Uterus (tissue), 4 donors: ENCODE data around the gene ATMIN. TPM values are rescaled to one million over a fixed set of nuclear protein-coding genes. Genes with fewer than 3 reads are reported as not detected.

Experiments
- DNase-seq, 2 donors: peaks; one replicate each; pipeline ENCODE4 v3.0.0-alpha.2; 2019 to 2020
- H3K27ac ChIP-seq, 2 donors: fragments of 200-600 bp; sonication (generic); 1 replicate in 1 of 2; 2 replicates in 1 of 2; pipeline ENCODE4 v1.5.1; 2016 to 2018
- H3K27me3 ChIP-seq, 2 donors: fragments of 200-600 bp; sonication (generic); one replicate each; pipeline ENCODE4 v1.5.1; 2018 to 2019; ENCODE audit warnings: control low read depth in 1 of 2
- H3K36me3 ChIP-seq, 2 donors: fragments of 200-600 bp; sonication (generic); one replicate each; pipeline ENCODE4 v1.5.1; 2019; ENCODE audit warnings: control low read depth in 1 of 2
- H3K4me1 ChIP-seq, 2 donors: fragments of 200-600 bp; sonication (generic); one replicate each; pipeline ENCODE4 v1.5.1; 2018 to 2019; ENCODE audit warnings: control low read depth in 1 of 2
- H3K4me3 ChIP-seq, 2 donors: fragments of 200-600 bp; sonication (generic); 1 replicate in 1 of 2; 2 replicates in 1 of 2; pipeline ENCODE4 v1.5.1; 2018 to 2019; ENCODE audit warnings: mild to moderate bottlenecking in 1 of 2
- H3K9me3 ChIP-seq, 2 donors: fragments of 200-600 bp; sonication (generic); one replicate each; pipeline ENCODE4 v1.5.1; 2019; ENCODE audit warnings: control low read depth in 1 of 2
- CTCF ChIP-seq, 4 experiments: fragments of 200-600 bp in 2 of 4; fragments of 450-650 bp in 2 of 4; sonication (generic) in 2 of 4; IDR thresholded peaks; one replicate each; pipeline ENCODE4 v1.5.1; 2016 to 2019; ENCODE audit warnings: antibody characterized with exemption in 4 of 4, mild to moderate bottlenecking in 2 of 4, moderate library complexity in 1 of 4
- POLR2A ChIP-seq, 2 donors: fragments of 450-650 bp; IDR thresholded peaks; one replicate each; pipeline ENCODE4 v1.6.1; 2016; ENCODE audit warnings: antibody characterized with exemption in 2 of 2, mild to moderate bottlenecking in 1 of 2, moderate library complexity in 1 of 2
- intact Hi-C: fragments of 100-400 bp; cut with DNase I; formaldehyde crosslinking; loops from one replicate; pipeline ENCODE4 v1.15.1; 2023; ENCODE audit warnings: low total_unique reads
- total RNA-seq, 4 donors: library from RNA; depleted of rRNA in 3 of 4; stranded (reverse); fragments of >200 nt in 3 of 4; gene quantifications; one replicate each; pipeline versions ENCODE4 v1.1.0 to v1.2.4, GENCODE V29; 2014 to 2023
- donor health status: DM: yes; HTN: yes; CAD: no.

ATMIN gene
- total RNA-seq, 4 donors from 2014 or later, result 17.2 to 51.8 (median 29.8) TPM

DNA sequence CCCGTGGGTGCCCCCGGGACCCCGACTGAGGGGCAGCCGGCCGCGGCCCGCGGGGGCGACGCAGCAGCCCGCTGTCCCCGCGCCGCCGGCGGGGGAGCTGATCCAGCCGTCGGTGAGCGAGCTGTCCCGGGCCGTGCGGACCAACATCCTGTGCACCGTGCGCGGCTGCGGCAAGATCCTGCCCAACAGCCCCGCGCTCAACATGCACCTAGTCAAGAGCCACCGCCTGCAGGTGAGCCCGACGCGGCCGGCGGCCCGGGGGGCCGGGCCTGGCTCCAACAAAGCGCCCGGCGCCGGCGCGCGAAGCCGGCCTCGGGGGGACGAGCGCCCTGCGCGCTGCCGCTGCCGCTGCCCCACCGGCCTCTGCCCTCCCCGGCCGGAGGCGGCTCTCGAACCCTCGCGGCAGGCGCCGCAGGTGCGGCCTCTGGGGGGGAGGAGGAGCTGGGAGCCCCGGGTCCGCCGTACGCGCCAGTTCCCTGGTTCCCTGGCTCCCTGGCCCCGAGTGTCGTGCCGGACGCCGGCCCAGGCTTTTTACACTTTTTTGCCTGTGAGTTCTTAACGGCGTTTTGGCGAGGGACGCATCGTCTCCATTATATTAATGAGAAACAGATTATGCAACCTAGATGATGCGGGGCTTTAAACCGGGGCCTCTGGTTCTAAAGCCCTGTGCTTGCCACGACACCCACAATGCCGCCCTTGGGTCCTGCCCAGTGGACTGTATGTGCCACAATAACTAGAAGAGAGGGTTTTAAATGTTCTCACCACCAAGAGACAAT lies 521 bp downstream of the ATMIN start:
- H3K4me3 ChIP-seq, result peak overlapping the region; percentile 56 to 82
- peak in 1 of 2 donors; percentile 19 for DNase-seq
- TF ChIP-seq CTCF (IDR thresholded peaks at IDR 0.05), result no peak
- no peak for TF ChIP-seq POLR2A (IDR thresholded peaks at IDR 0.05)
- no peaks in the 10 kb centered on the region for H3K27me3 ChIP-seq
- no peaks in the 10 kb centered on the region for H3K4me1 ChIP-seq
- no peaks in the 10 kb centered on the region for H3K36me3 ChIP-seq
- intact Hi-C loops, result no loop called here
- H3K27ac ChIP-seq, result peak overlapping the region; percentile 47 to 65
- H3K9me3 ChIP-seq, result no peaks in the 10 kb centered on the region

- Histone ChIP-seq H3K27me3 (no peaks in the 10 kb centered on the region), H3K9me3 (no peaks in the 10 kb centered on the region), H3K27ac (peak overlapping the region in 1 of 2 donors; percentile 47), H3K4me3 (peak overlapping the region; percentile 56 to 82), H3K4me1 (no peaks in the 10 kb centered on the region), H3K36me3 (no peaks in the 10 kb centered on the region)
- intact Hi-C loops, result no loop called here
- no peak for TF ChIP-seq POLR2A (IDR thresholded peaks at IDR 0.05)
- TF ChIP-seq CTCF (IDR thresholded peaks at IDR 0.05), result no peak
- DNase-seq, result no peak
Observed at GRCh38 chr16:81036751-81037350, 1.2 kb downstream of the ATMIN start.

- H3K9me3 ChIP-seq, result no peaks in the 10 kb centered on the region
Observed at GRCh38 chr16:81040131-81040530, 4.5 kb downstream of the ATMIN start.

GRCh38 chr16:81040842-81041241 lies 5.2 kb downstream of the ATMIN start:
- Histone ChIP-seq H3K4me1 (no peaks in the 10 kb centered on the region), H3K27ac (no peak overlapping the region), H3K4me3 (no peak overlapping the region), H3K27me3 (no peaks in the 10 kb centered on the region), H3K36me3 (no peaks in the 10 kb centered on the region), H3K9me3 (no peaks in the 10 kb centered on the region)
- intact Hi-C loops, result no loop called here
- DNase-seq, result no peak
- TF ChIP-seq POLR2A (IDR thresholded peaks at IDR 0.05), result no peak

More at GRCh38 chr16:81040131-81040530, 4.5 kb downstream of the ATMIN start:
- Histone ChIP-seq H3K36me3 (no peaks in the 10 kb centered on the region), H3K4me3 (no peak overlapping the region), H3K27ac (no peak overlapping the region), H3K27me3 (no peaks in the 10 kb centered on the region), H3K4me1 (no peaks in the 10 kb centered on the region)
- intact Hi-C loops, result no loop called here
- no peak for TF ChIP-seq POLR2A (IDR thresholded peaks at IDR 0.05)
- TF ChIP-seq CTCF (IDR thresholded peaks at IDR 0.05), result no peak
- no peak for DNase-seq

GRCh38 chr16:81041696-81042095 lies 6.1 kb downstream of the ATMIN start:
- no peaks in the 10 kb centered on the region for H3K9me3 ChIP-seq
- no peaks in the 10 kb centered on the region for H3K27me3 ChIP-seq
- no peak overlapping the region for H3K4me3 ChIP-seq
- H3K27ac ChIP-seq, result no peak overlapping the region
- no peaks in the 10 kb centered on the region for H3K4me1 ChIP-seq
- no peaks in the 10 kb centered on the region for H3K36me3 ChIP-seq
- intact Hi-C loops, result no loop called here
- TF ChIP-seq CTCF (IDR thresholded peaks at IDR 0.05), result no peak
- TF ChIP-seq POLR2A (IDR thresholded peaks at IDR 0.05), result no peak
- no peak for DNase-seq
